Ishikawa (cell line): ENCODE measurements around the gene KRTAP5-4.

Experiments used
- CEBPB ChIP-seq: IDR thresholded peaks from 2 replicates; pipeline ENCODE4 v1.6.1; 2012
- CREB1 ChIP-seq: IDR thresholded peaks from 2 replicates; pipeline ENCODE4 v1.6.1; 2012; ENCODE audit warnings: low read depth
- EGR1 ChIP-seq: IDR thresholded peaks from 2 replicates; pipeline ENCODE4 v1.6.1; 2012
- EP300 ChIP-seq: IDR thresholded peaks from 2 replicates; pipeline ENCODE4 v1.6.1; 2012; ENCODE audit warnings: borderline replicate concordance
- FOXM1 ChIP-seq: IDR thresholded peaks from 2 replicates; pipeline ENCODE4 v1.6.1; 2012; ENCODE audit warnings: low read depth, borderline replicate concordance
- MAX ChIP-seq: IDR thresholded peaks from 2 replicates; pipeline ENCODE4 v1.6.1; 2012
- RAD21 ChIP-seq: IDR thresholded peaks from 2 replicates; pipeline ENCODE4 v1.6.1; 2012; ENCODE audit warnings: low read depth
- REST ChIP-seq: IDR thresholded peaks from 2 replicates; pipeline ENCODE4 v1.6.1; 2012; ENCODE audit warnings: low read depth, mild to moderate bottlenecking
- TAF1 ChIP-seq: IDR thresholded peaks from 2 replicates; pipeline ENCODE4 v1.6.1; 2012; ENCODE audit warnings: low read depth, mild to moderate bottlenecking
- TCF12 ChIP-seq: IDR thresholded peaks from 2 replicates; pipeline ENCODE4 v1.6.1; 2012; ENCODE audit warnings: low read depth
- TEAD4 ChIP-seq: IDR thresholded peaks from 2 replicates; pipeline ENCODE4 v1.6.1; 2012
- USF1 ChIP-seq: IDR thresholded peaks from 2 replicates; pipeline ENCODE4 v1.6.1; 2012
- YY1 ChIP-seq: IDR thresholded peaks from 2 replicates; pipeline ENCODE4 v1.6.1; 2012; ENCODE audit warnings: low read depth
- ZBTB7A ChIP-seq: IDR thresholded peaks from 2 replicates; pipeline ENCODE4 v1.6.1; 2012; ENCODE audit warnings: low read depth

- TF ChIP-seq CREB1, result no peak
- TF ChIP-seq MAX, result no peak
- no peak for TF ChIP-seq TAF1
- TF ChIP-seq EGR1, result no peak
- no peak for TF ChIP-seq FOXM1
- no peak for TF ChIP-seq REST
- TF ChIP-seq TCF12, result no peak
- TF ChIP-seq YY1, result no peak
- TF ChIP-seq RAD21, result no peak
- TF ChIP-seq EP300, result no peak
- no peak for TF ChIP-seq USF1
- no peak for TF ChIP-seq TEAD4
- no peak for TF ChIP-seq ZBTB7A
- TF ChIP-seq CEBPB, result no peak
Observed at GRCh38 chr11:1622086-1622485, at the start of gene KRTAP5-4.
